Mesodermal cell (in vitro differentiated cells): Measurements from ENCODE around the gene SLC39A9.
"Not testable (repeated sequence)": the region's sequence is repeated elsewhere in the genome, so short reads cannot be mapped to it uniquely, and the experiment has no call there.

Source experiments
- H3K27ac ChIP-seq: 2 replicates; pipeline ENCODE4 v1.7.0; 2013; ENCODE audit warnings: mild to moderate bottlenecking, low read depth, low read length, moderate library complexity; ENCODE audit not compliant: severe bottlenecking
- H3K36me3 ChIP-seq: 2 replicates; pipeline ENCODE4 v1.7.1; 2013; ENCODE audit warnings: mild to moderate bottlenecking, low read length, moderate library complexity; ENCODE audit not compliant: control insufficient read depth, insufficient read depth
- H3K4me1 ChIP-seq: one replicate; pipeline ENCODE4 v1.7.1; 2013; ENCODE audit warnings: mild to moderate bottlenecking, low read length; ENCODE audit not compliant: insufficient read depth, control insufficient read depth, poor library complexity, severe bottlenecking
- H3K4me3 ChIP-seq: 2 replicates; pipeline ENCODE4 v1.7.0; 2013; ENCODE audit warnings: low read length, control low read depth, mild to moderate bottlenecking; ENCODE audit not compliant: insufficient read depth, poor library complexity, severe bottlenecking; ENCODE audit errors: extremely low read depth
- H3K9me3 ChIP-seq: 2 replicates; pipeline ENCODE4 v1.7.1; 2013; ENCODE audit warnings: mild to moderate bottlenecking, low read length, moderate library complexity; ENCODE audit not compliant: control insufficient read depth
- WGBS, 2 experiments: methylation state at CpG; one replicate each; pipeline ENCODE4 v1.1.5; 2013; ENCODE audit warnings: missing lambda C conversion rate in 2 of 2; ENCODE audit not compliant: insufficient coverage in 2 of 2; 5-methylcytosine and 5-hydroxymethylcytosine counted together

SLC39A9 gene

DNA sequence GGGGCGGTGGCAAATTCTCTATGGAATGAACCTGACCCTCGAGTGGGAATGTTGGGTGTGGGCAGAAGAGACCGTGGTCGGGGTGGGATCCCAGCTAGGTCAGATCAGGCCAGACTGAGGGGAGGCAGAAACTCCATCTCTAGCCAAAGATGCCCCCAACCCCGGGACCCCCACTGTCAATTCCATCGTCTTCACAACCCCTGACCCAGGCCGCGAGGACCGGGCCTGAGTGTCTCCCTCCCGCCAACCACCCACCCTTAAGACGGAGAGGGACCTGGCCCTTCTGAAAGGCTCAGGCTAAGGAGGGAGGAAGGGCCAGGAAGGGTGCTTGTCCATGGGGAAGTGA lies 86.8 kb downstream of the SLC39A9 start:
- 80 to 95% methylated on average over 4 of the region's 11 CpGs for WGBS, 2 experiments
- Histone ChIP-seq H3K27ac (no peak overlapping the region), H3K36me3 (no peaks in the 10 kb centered on the region), H3K4me3 (no peak overlapping the region), H3K4me1 (no peaks in the 10 kb centered on the region), H3K9me3 (no peaks in the 10 kb centered on the region)

DNA sequence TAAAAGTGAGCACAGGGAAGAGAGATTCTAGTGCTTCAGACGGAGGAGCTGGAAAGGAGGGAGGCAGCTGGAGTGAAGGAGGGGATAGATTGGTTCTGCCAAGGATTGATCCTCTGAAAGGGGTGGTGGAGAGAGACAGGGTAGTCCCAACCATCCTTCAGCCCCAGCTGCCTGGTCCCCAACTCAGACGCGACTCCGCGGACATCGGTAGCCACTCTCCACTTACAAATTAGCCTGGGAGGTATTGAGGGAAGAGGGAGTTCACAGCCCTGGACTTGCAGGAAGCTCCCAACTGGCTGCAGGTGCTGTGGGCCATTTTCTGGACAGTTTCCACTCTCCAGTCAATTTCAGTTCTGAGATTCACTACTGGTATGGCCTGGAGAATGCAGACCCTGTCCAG lies 87.2 kb downstream of the SLC39A9 start:
- H3K4me3 ChIP-seq, result no peak overlapping the region
- H3K9me3 ChIP-seq, result no peaks in the 10 kb centered on the region
- H3K36me3 ChIP-seq, result no peaks in the 10 kb centered on the region
- no peak overlapping the region for H3K27ac ChIP-seq
- WGBS, 2 experiments, result 86% methylated on average over 1 of the region's 6 CpGs; no CpG with 5 or more reads in 1 of the 2 experiments
- H3K4me1 ChIP-seq, result no peaks in the 10 kb centered on the region

DNA sequence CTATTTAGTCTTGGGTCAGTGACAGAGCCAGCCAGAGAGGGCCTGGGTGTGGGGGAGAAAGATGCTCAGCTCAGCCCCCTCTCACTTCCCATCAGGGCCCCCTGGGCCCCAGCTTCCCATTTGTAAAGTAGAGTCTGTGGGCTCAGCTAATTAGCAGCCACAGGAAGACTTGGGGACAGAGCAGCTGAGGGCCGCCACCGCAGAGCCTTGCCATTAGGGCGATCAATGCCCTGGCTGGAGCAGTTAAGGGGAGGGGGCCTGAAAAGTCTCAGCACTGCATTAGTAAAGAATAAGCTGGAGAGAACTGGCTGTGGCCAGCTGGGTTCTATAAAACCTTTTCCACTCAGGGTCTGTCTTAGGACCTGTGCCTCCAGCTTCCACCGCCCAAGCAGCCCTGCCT lies 88.7 kb downstream of the SLC39A9 start:
- no peaks in the 10 kb centered on the region for H3K4me1 ChIP-seq
- H3K4me3 ChIP-seq, result no peak overlapping the region
- whole genome bisulfite sequencing, 2 experiments, result 78 to 91% methylated on average over 3 to 4 of the region's 4 CpGs
- no peak overlapping the region for H3K27ac ChIP-seq
- H3K36me3 ChIP-seq, result no peaks in the 10 kb centered on the region
- H3K9me3 ChIP-seq, result no peaks in the 10 kb centered on the region

DNA sequence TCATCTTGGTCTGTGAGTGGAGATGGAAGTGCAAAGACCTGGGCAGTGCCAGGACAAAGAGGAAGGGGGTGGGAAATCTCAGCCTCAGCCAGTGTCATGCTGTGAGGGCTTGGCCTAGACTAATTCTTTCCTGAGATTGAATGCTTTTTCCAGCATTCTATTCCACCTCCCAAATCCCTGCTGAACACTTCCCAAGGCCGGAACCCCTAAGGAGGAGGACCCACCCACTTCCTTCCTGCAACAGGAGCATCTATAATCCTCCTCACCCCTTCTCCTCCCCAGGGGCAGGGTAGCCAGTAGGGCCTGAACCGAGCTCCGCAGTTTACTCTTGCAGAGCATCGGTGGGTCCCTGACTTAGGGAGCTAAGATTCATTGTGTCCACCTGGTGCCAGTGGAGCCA lies 89.3 kb downstream of the SLC39A9 start:
- WGBS, 2 experiments, result 79 to 100% methylated on average over 1 to 4 of the region's 4 CpGs
- H3K27ac ChIP-seq, result no peak overlapping the region
- no peaks in the 10 kb centered on the region for H3K9me3 ChIP-seq
- no peaks in the 10 kb centered on the region for H3K36me3 ChIP-seq
- H3K4me3 ChIP-seq, result no peak overlapping the region
- H3K4me1 ChIP-seq, result no peaks in the 10 kb centered on the region

DNA sequence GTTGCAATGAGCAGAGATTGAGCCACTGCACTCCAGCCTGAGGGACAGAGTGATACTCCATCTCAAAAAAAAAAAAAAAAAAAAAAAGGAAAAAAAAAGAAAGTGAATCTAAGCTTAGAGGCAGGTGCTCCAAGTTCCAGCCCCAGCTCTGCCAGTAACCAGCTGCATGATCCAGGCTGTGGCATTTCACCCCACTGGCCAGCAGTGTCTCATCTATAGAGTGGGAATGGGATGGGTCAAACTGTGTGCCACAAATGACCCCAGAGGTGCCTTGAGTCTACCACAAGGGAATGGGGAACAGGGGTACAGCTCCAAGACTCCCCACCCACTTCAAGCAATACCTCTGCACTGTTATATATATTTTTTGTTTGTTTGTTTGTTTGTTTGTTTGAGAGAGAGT lies 91.0 kb downstream of the SLC39A9 start:
- Histone ChIP-seq H3K36me3 (no peaks in the 10 kb centered on the region), H3K4me3 (no peak overlapping the region), H3K9me3 (no peaks in the 10 kb centered on the region), H3K4me1 (no peaks in the 10 kb centered on the region), H3K27ac (no peak overlapping the region)

DNA sequence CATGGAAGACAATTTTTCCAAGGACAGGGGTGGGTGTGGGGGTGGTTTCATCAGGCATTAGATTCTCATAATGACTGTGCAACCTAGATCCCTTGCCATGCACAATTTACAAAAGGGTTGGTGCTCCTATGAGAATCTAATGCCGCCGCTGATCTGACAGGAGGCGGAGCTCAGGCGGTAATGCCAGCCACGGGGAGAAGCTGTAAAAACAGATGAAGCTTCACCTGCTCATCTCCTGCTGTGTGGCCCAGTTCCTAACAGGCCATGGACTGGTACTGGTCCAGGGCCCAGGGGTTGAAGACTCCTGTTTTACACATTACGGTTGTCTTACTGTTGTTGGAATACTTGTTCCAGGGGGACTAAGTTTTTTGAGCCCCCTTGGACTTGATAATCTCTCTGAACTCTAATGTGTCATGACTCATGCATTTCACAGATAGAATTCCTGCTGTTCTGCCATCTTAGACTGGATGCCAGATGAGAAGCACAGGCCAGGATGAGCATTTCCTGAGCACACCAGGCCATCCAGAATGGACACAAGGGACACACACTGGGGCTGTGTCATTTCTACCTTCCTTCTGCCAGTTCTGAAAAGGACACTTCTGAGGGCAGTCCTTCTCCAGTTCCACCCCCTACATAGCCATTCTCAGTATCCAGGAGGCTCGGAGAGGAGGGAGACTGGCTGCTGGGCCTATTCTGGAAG lies 91.9 kb downstream of the SLC39A9 start:
- Histone ChIP-seq H3K4me1 (no peaks in the 10 kb centered on the region), H3K9me3 (no peaks in the 10 kb centered on the region), H3K36me3 (no peaks in the 10 kb centered on the region), H3K27ac (no peak overlapping the region), H3K4me3 (no peak overlapping the region)
- 84 to 88% methylated on average over 5 to 6 of the region's 7 CpGs for WGBS, 2 experiments

DNA sequence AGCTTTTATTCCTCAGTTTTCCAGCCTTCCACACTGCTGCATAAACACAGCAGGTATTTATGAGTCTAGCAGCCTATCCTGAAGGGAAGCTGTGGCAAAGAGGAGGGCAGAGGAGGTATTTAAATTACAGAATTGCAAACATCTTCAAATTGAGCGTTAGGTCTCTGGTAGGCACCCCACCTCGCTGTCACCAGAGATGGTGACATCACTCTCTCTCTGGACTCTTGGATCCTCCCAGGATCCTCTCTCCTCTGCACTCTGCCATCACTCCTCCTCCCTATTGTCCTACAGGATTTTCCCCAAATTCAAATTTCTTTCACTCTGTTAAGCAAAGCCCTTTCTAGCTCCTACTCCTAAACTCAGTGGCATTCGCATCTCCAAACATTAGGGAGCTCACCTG lies 92.7 kb downstream of the SLC39A9 start:
- no peaks in the 10 kb centered on the region for H3K9me3 ChIP-seq
- no peaks in the 10 kb centered on the region for H3K36me3 ChIP-seq
- no peak overlapping the region for H3K27ac ChIP-seq
- WGBS, 2 experiments, result 82 to 90% methylated on average over 3 of the region's 3 CpGs
- no peaks in the 10 kb centered on the region for H3K4me1 ChIP-seq
- H3K4me3 ChIP-seq, result no peak overlapping the region

DNA sequence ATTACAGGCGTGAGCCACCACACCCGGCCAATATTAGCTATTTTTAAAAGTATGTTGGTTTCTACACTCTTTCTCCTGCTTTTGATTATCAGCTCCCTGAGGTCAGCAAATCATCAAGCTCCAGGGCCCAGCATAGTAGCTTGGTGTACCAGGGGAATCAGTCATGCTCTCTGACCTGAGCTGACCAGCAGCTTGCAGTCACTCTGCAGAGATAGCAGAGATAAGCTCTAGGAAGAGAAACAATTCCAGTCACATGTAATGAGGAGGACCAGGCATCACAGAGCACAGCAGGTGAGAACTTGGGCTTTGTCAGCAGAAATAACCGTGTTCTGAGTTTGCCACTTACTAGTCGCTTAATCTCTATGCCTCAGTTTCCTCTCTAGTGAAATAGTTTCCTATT lies 94.5 kb downstream of the SLC39A9 start:
- Histone ChIP-seq H3K4me3 (no peak overlapping the region), H3K9me3 (no peaks in the 10 kb centered on the region), H3K4me1 (no peaks in the 10 kb centered on the region), H3K36me3 (no peaks in the 10 kb centered on the region), H3K27ac (no peak overlapping the region)
- WGBS, 2 experiments, result 83 to 85% methylated on average over 2 to 3 of the region's 4 CpGs

DNA sequence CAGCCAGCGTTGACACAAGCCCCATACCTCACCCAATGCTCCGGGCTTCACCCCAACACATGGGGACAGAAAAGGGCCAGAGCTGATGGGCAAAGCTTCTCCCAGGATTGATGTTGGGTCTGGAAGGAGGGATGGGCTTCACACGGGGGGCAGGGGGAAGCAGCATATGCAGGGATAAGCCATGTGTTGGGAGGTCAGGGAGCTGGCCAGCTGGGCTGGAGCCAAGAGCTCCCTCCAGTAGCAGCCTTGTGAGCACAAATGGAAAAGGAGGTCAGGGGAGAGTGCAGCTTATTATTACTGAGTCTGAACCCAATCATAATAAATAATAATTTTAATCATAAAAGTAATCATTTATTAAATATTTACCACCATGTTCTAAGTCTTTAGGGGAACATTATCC lies 95.3 kb downstream of the SLC39A9 start:
- no peaks in the 10 kb centered on the region for H3K36me3 ChIP-seq
- H3K9me3 ChIP-seq, result no peaks in the 10 kb centered on the region
- 17 to 50% methylated on average over 1 of the region's 3 CpGs for WGBS, 2 experiments
- H3K27ac ChIP-seq, result no peak overlapping the region
- no peak overlapping the region for H3K4me3 ChIP-seq
- no peaks in the 10 kb centered on the region for H3K4me1 ChIP-seq

DNA sequence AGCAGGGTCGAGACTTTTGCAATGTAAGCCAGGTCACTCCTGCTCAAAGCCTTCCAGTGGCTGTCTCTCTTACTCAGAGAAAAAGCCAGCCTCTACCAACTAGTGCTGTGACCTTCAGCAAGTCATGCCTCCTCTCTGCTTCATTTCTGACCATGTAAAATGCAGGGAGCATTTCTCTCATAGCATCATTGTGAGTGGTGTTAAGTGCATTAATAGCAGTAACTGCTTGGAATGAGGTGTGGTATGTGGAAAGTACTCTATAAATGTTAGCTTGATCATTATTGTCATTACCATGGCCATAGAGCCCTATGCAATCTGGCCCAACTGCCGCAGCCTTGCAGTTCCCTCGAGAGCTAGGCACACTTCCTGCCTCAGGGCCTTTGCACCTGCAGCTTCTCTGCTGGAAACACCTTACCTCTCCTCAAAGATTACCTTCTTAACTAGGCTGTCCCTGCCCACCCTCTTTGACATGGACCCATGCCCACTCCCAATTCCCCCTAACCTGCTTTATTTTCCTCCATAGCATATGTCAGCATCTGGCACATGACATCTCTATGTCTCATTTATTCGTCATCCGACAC lies 96.9 kb downstream of the SLC39A9 start:
- no peaks in the 10 kb centered on the region for H3K36me3 ChIP-seq
- 83 to 91% methylated on average over 3 of the region's 5 CpGs for WGBS, 2 experiments
- H3K27ac ChIP-seq, result no peak overlapping the region
- no peaks in the 10 kb centered on the region for H3K4me1 ChIP-seq
- no peak overlapping the region for H3K4me3 ChIP-seq
- H3K9me3 ChIP-seq, result no peaks in the 10 kb centered on the region

DNA sequence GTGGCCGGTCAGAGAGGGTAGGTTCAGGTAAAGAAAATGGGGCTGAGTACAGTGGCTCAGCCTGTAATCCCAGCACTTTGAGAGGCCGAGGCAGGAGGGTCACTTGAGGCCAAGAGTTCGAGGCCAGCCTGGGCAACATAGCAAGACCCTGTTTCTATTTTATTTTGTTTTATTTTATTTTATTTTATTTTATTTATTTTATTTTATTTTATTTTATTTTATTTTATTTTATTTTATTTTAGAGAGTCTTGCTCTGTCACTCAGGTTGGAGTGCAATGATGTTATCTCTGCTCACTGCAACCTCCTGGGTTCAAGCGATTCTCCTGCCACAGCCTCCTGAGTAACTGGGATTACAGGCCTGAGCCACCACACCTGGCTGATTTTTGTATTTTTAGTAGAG lies 99.4 kb downstream of the SLC39A9 start:
- WGBS, 2 experiments, result 90 to 93% methylated on average over 2 of the region's 4 CpGs
- H3K4me1 ChIP-seq, H3K27ac ChIP-seq, H3K9me3 ChIP-seq, H3K4me3 ChIP-seq, H3K36me3 ChIP-seq: not testable (repeated sequence)
